Stomach (tissue), 9 donors: ENCODE measurements around the gene BLOC1S4. TPM values are rescaled to one million over a fixed set of nuclear protein-coding genes. Genes with fewer than 3 reads are reported as not detected.

Experiments used
- DNase-seq, 2 donors: peaks; one replicate each; pipeline versions ENCODE4 v3.0.0 to v3.0.0-alpha.2; 2013 to 2019
- H3K27ac ChIP-seq, 5 donors: fragments of 200-600 bp in 4 of 5; sonication (generic) in 4 of 5; one replicate each; pipeline ENCODE4 v1.5.1; 2013 to 2019; ENCODE audit warnings: mild to moderate bottlenecking in 1 of 5, moderate library complexity in 1 of 5
- H3K27me3 ChIP-seq, 3 donors: fragments of 200-600 bp; sonication (generic); one replicate each; pipeline ENCODE4 v1.5.1; 2017 to 2019; ENCODE audit warnings: mixed run types in 1 of 3
- H3K36me3 ChIP-seq, 4 donors: fragments of 200-600 bp; sonication (generic); 1 replicate in 3 of 4; 2 replicates in 1 of 4; pipeline ENCODE4 v1.5.1; 2016 to 2019
- H3K4me1 ChIP-seq, 4 donors: fragments of 200-600 bp; sonication (generic); one replicate each; pipeline ENCODE4 v1.5.1; 2016 to 2019
- H3K4me3 ChIP-seq, 4 donors: fragments of 200-600 bp; sonication (generic) in 3 of 4; one replicate each; pipeline ENCODE4 v1.5.1; 2016 to 2019; ENCODE audit warnings: mild to moderate bottlenecking in 1 of 4
- H3K9me3 ChIP-seq, 4 donors: fragments of 200-600 bp; sonication (generic); one replicate each; pipeline ENCODE4 v1.5.1; 2016 to 2019
- EP300 ChIP-seq: sonication (generic); formaldehyde crosslinking; IDR thresholded peaks from one replicate; pipeline ENCODE4 v1.6.1; 2017; ENCODE audit warnings: antibody characterized with exemption
- POLR2A ChIP-seq, 4 donors: fragments of 450-650 bp; IDR thresholded peaks; one replicate each; pipeline ENCODE4 v1.6.1; 2016; ENCODE audit warnings: antibody characterized with exemption in 4 of 4, control low read depth in 2 of 4, mild to moderate bottlenecking in 1 of 4, moderate library complexity in 1 of 4
- POLR2AphosphoS5 ChIP-seq, 3 donors: sonication (generic); formaldehyde crosslinking; IDR thresholded peaks; one replicate each; pipeline ENCODE4 v1.6.1; 2016; ENCODE audit warnings: antibody characterized with exemption in 3 of 3
- WGBS, 5 donors: extraction: QIAGEN DNeasy Blood & Tissue Kit in 3 of 5; methylation state at CpG; one replicate each; pipeline versions ENCODE4 v1.1.5 to v1.1.7; 2013 to 2018; 5-methylcytosine and 5-hydroxymethylcytosine counted together
- intact Hi-C: fragments of 100-400 bp; cut with DNase I; formaldehyde crosslinking; loops from one replicate; pipeline ENCODE4 v1.15.1; 2023; ENCODE audit warnings: low total_unique reads
- polyA plus RNA-seq, 3 donors: library from polyadenylated mRNA; stranded (reverse); fragments of 200-250 nt; gene quantifications; one replicate each; pipeline ENCODE4 v1.2.3, GENCODE V29; 2013
- total RNA-seq, 5 donors: library from RNA; depleted of rRNA; stranded (reverse); fragments of >200 nt; gene quantifications; one replicate each; pipeline versions ENCODE4 v1.1.0 to v1.2.3, GENCODE V29; 2014 to 2016
- TF ChIP-seq, protein P1 (sequence below), 7 experiments: fragments of 450-650 bp in 4 of 7; fragments of 200-600 bp in 3 of 7; sonication (generic) in 3 of 7; IDR thresholded peaks; one replicate each; pipeline ENCODE4 v1.5.1; 2016 to 2019; ENCODE audit warnings: antibody characterized with exemption in 7 of 7, control low read depth in 2 of 7, mild to moderate bottlenecking in 1 of 7
- donor health status: healthy with polysubstance abuse.
- donor health status: Bipolar disorder and iron deficiency.
- donor health status: healthy.

Gene BLOC1S4
- total and polyA plus RNA-seq, 8 donors: 8.4 to 64.3 (median 16.6) TPM

DNA sequence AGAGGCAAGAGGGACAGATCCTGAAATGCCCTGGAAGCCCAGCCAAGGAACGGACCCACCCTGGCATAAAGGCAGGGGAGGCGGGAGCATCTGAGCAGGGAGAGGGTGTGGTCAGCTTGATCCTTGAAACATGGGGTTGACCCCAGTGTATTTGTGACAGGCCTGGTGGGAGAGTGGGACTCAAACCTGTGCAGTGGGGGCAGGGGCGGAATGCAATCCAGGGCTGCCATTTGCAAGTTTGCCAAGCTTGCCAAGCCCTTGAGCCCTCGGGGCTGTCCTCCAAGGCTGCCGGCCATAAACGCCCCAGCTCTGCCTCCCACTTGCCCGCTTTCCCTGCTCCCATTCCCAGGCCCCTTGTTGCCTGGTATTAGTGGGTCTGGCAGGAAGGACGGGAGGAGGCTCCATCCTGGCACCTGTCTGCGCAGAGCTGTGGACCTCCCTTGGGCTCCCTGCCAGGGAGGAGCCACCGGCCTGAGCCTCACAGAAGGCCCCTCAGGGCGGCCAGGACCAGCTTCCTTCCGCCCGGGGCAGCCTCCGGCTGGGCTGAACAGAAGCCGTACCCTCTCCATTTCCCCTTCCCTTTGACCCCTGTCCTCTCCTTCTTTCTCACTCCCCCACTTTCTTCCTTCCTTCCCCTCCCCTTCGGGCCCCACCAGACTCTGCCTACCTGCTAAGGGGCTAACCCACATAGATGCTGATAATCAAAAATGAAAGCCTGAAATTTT is 21.6 kb upstream of the BLOC1S4 start:
- H3K27ac ChIP-seq: peak overlapping the region; percentile 72 to 89 (median 79)
- H3K27me3 ChIP-seq: no peaks in the 10 kb centered on the region
- peaks cover 36 to 58% (median 47%) of the 10 kb centered on the region in 4 donors for H3K4me1 ChIP-seq
- 52 to 67% (median 65%) methylated on average over 16 of the region's 16 CpGs for WGBS, 5 donors
- TF ChIP-seq EP300 (no peak), POLR2A (IDR thresholded peaks at IDR 0.05) (no peak), POLR2AphosphoS5 (IDR thresholded peaks at IDR 0.05) (peak in 1 of 3 donors; percentile 43)
- TF ChIP-seq, protein P1, sequence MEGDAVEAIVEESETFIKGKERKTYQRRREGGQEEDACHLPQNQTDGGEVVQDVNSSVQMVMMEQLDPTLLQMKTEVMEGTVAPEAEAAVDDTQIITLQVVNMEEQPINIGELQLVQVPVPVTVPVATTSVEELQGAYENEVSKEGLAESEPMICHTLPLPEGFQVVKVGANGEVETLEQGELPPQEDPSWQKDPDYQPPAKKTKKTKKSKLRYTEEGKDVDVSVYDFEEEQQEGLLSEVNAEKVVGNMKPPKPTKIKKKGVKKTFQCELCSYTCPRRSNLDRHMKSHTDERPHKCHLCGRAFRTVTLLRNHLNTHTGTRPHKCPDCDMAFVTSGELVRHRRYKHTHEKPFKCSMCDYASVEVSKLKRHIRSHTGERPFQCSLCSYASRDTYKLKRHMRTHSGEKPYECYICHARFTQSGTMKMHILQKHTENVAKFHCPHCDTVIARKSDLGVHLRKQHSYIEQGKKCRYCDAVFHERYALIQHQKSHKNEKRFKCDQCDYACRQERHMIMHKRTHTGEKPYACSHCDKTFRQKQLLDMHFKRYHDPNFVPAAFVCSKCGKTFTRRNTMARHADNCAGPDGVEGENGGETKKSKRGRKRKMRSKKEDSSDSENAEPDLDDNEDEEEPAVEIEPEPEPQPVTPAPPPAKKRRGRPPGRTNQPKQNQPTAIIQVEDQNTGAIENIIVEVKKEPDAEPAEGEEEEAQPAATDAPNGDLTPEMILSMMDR (IDR thresholded peaks at IDR 0.05): no peak
- H3K36me3 ChIP-seq: peaks cover 0 to 9% (median 4%) of the 10 kb centered on the region in 4 donors
- peak overlapping the region; percentile 20 to 50 (median 43) for H3K4me3 ChIP-seq
- intact Hi-C loops: no loop called here
- H3K9me3 ChIP-seq: no peaks in the 10 kb centered on the region
- peak in 1 of 2 donors; percentile 61 for DNase-seq

DNA sequence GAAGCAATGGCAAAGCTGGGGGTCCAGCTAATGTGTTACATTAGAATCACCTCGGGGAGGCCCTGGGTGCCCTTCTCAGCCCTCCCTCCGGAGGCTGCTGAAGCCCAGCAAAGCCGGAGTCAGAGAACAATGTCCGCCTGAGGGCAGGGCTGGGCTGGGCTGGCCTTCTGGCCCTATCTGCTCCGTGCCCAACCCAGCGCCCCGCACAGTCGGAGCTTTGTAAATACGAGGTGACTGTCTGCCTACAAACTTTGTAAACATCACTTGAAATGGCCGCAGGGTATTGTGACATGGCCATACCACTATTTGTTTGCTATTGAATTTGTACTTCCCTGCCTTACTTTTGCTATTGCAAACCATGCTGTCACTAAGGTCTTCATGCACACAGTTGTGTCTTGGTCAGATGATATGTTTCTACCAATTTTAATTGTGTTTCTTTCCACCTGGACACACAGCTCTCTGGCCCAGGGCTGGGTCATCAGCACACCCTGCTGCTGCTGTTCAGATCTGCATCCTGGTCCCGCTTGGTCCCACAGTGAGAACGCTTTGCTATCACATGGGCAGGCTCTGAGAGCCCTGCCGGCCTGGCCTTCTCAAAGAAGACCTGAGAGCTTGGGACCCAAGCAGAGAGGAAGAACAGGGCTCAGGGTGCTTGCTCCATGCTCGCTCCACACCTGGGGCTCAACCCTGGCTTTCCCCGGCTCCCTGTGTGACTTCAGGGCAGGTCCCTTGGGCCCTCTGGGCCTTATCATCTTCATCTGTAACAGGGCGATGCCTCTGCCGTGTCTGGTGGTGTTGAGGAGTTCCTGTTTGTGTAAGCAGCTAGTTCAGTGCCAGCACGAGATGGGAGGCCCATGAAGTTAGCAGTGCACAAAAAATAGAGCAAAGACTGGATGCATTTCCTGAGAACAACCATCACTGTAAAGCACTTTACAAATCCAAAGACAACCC is 20.0 kb upstream of the BLOC1S4 start:
- intact Hi-C loops: no loop called here
- H3K9me3 ChIP-seq: no peaks in the 10 kb centered on the region
- DNase-seq: peak; percentile 81 to 83
- peaks cover 20 to 43% (median 36%) of the 10 kb centered on the region in 4 donors for H3K4me1 ChIP-seq
- TF ChIP-seq, protein P1 (IDR thresholded peaks at IDR 0.05): no peak
- TF ChIP-seq POLR2AphosphoS5 (IDR thresholded peaks at IDR 0.05): peak in 2 of 3 donors; percentile 71 to 75
- TF ChIP-seq POLR2A (IDR thresholded peaks at IDR 0.05): no peak
- peak overlapping the region; percentile 47 to 89 (median 81) for H3K27ac ChIP-seq
- H3K27me3 ChIP-seq: no peaks in the 10 kb centered on the region
- H3K4me3 ChIP-seq: peak overlapping the region in 3 of 4 donors; percentile 39 to 50 (median 47)
- 31 to 52% (median 40%) methylated on average over 17 to 18 of the region's 18 CpGs for WGBS, 5 donors
- peaks cover 0 to 20% (median 12%) of the 10 kb centered on the region in 4 donors for H3K36me3 ChIP-seq

DNA sequence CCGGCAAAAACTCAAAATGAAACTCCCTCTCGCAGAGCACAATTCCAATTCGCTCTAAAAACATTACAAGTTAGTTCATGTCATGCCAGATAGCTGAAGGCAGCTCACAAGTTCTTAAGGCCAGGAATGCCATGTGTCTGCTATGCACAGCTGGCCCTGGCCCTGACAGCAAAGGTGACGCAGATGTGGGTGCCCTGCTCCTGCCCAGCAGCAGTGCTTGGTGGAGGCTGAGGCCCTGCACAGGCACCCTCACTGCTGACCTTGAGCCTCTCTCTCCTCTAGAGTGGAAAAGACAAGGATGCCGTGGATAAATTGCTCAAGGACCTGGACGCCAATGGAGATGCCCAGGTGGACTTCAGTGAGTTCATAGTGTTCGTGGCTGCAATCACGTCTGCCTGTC is 19.4 kb upstream of the BLOC1S4 start:
- no peaks in the 10 kb centered on the region for H3K9me3 ChIP-seq
- H3K4me3 ChIP-seq: peak overlapping the region in 2 of 4 donors; percentile 39 to 50
- peak in 1 of 2 donors; percentile 61 for DNase-seq
- no peaks in the 10 kb centered on the region for H3K27me3 ChIP-seq
- peaks cover 16 to 43% (median 35%) of the 10 kb centered on the region in 4 donors for H3K4me1 ChIP-seq
- intact Hi-C loops: no loop called here
- H3K27ac ChIP-seq: peak overlapping the region; percentile 38 to 89 (median 79)
- TF ChIP-seq, protein P1 (IDR thresholded peaks at IDR 0.05): no peak
- peak in 1 of 3 donors; percentile 2 for TF ChIP-seq POLR2AphosphoS5 (IDR thresholded peaks at IDR 0.05)
- TF ChIP-seq POLR2A (IDR thresholded peaks at IDR 0.05): no peak
- TF ChIP-seq EP300: no peak
- H3K36me3 ChIP-seq: peaks cover 0 to 20% (median 18%) of the 10 kb centered on the region in 4 donors
- WGBS, 5 donors: 61 to 80% (median 70%) methylated on average over 8 of the region's 8 CpGs

DNA sequence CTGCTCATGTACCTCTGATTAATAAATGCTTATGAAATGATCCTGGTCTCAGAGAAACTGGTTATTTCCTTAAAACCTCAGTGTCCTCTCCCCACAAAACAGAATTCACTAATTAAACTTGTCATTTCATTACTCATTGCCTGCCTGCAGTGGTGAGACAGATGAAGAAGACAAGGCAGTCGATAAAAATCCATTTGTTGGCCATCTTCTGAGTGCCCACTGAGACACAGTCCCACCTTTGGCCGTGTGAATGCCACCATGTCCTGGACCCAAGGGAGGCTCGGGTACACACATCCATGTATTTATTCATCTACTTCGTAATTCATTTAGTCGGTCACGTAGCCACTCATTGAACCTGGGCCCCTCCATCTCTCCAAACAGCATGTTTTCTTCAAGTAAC is 18.8 kb upstream of the BLOC1S4 start:
- intact Hi-C loops: no loop called here
- H3K4me3 ChIP-seq: no peak overlapping the region
- DNase-seq: peak in 1 of 2 donors; percentile 69
- no peak for TF ChIP-seq EP300
- no peak for TF ChIP-seq POLR2AphosphoS5 (IDR thresholded peaks at IDR 0.05)
- TF ChIP-seq, protein P1 (IDR thresholded peaks at IDR 0.05): no peak
- no peak for TF ChIP-seq POLR2A (IDR thresholded peaks at IDR 0.05)
- WGBS, 5 donors: 92 to 96% (median 96%) methylated on average over 6 of the region's 6 CpGs
- peaks cover 0 to 20% (median 18%) of the 10 kb centered on the region in 4 donors for H3K36me3 ChIP-seq
- no peaks in the 10 kb centered on the region for H3K27me3 ChIP-seq
- H3K9me3 ChIP-seq: no peaks in the 10 kb centered on the region
- peaks cover 16 to 43% (median 35%) of the 10 kb centered on the region in 4 donors for H3K4me1 ChIP-seq
- peak overlapping the region; percentile 29 to 89 (median 79) for H3K27ac ChIP-seq
